Panc1 (cell line): ENCODE data around the gene DUSP3. TPM values are rescaled to one million over a fixed set of nuclear protein-coding genes. Genes with fewer than 3 reads are reported as not detected.

ENCODE experiments used
- ATAC-seq: fragments of 200-7000 bp; cut with Tn5 transposase; 2 replicates; pipeline ENCODE4 v1.9.1; 2020; ENCODE audit warnings: mild to moderate bottlenecking, moderate library complexity
- BruUV-seq: library from RNA; stranded (reverse); fragments of 400-500 nt; replicated peaks from 2 replicates; lab custom pipeline; 2021; lab: Mats Ljungman, UMichigan
- CTCF ChIA-PET: fragments of 300-600 bp; sonication (Branson Sonifier 250); formaldehyde crosslinking; loops from one replicate; lab custom pipeline; 2022; ENCODE audit warnings: antibody characterized with exemption; lab: Charles Lee
- POLR2A ChIA-PET: fragments of 300-600 bp; sonication (Branson Sonifier 250); formaldehyde crosslinking; loops from one replicate; lab custom pipeline; 2022; ENCODE audit warnings: antibody characterized with exemption; lab: Charles Lee
- DNase-seq: peaks from one replicate; pipeline ENCODE4 v3.0.0-alpha.2; 2010; ENCODE audit warnings: low read depth, low spot score
- H3K27ac ChIP-seq: 2 replicates; pipeline ENCODE4 v1.5.1; 2011; ENCODE audit warnings: mild to moderate bottlenecking, low read length, inconsistent platforms
- H3K27me3 ChIP-seq: fragments of 200-500 bp; sonication (Bioruptor generic); 2 replicates; pipeline ENCODE4 v1.6.0; 2014; ENCODE audit warnings: low read length, inconsistent platforms; ENCODE audit not compliant: control insufficient read depth, insufficient read depth
- H3K36me3 ChIP-seq: fragments of 200-500 bp; sonication (Bioruptor generic); 2 replicates; pipeline ENCODE4 v1.5.1; 2014; ENCODE audit warnings: inconsistent platforms, mild to moderate bottlenecking, low read length, moderate library complexity; ENCODE audit not compliant: control insufficient read depth, insufficient read depth
- H3K4me1 ChIP-seq: 2 replicates; pipeline ENCODE4 v1.5.1; 2011; ENCODE audit warnings: inconsistent platforms, mild to moderate bottlenecking, low read length, moderate library complexity; ENCODE audit not compliant: control insufficient read depth, insufficient read depth
- H3K4me3 ChIP-seq, 2 experiments: 2 replicates each; pipeline ENCODE4 v1.5.1; 2011 to 2012; ENCODE audit warnings: low read depth in 2 of 2, low read length in 2 of 2, mild to moderate bottlenecking in 2 of 2, inconsistent platforms in 1 of 2, moderate library complexity in 1 of 2
- H3K9me3 ChIP-seq: fragments of 200-500 bp; sonication (Bioruptor generic); 2 replicates; pipeline ENCODE4 v1.5.1; 2014; ENCODE audit warnings: low read depth, mild to moderate bottlenecking, inconsistent platforms, low read length, moderate library complexity; ENCODE audit not compliant: control insufficient read depth, insufficient read depth
- CTCF ChIP-seq: fragments of 450-650 bp; IDR thresholded peaks from 2 replicates; pipeline ENCODE4 v1.5.1; 2017; ENCODE audit warnings: mild to moderate bottlenecking
- POLR2AphosphoS5 ChIP-seq: IDR thresholded peaks from 2 replicates; pipeline ENCODE4 v1.6.1; 2012; ENCODE audit warnings: mild to moderate bottlenecking, low read depth, low read length, moderate library complexity
- REST ChIP-seq, 2 experiments: IDR thresholded peaks; 2 replicates each; pipeline ENCODE4 v1.6.1; 2011 to 2012; ENCODE audit warnings: low read depth in 2 of 2, control low read depth in 1 of 2, low read length in 1 of 2, mild to moderate bottlenecking in 1 of 2, moderate library complexity in 1 of 2; ENCODE audit not compliant: insufficient read depth in 1 of 2
- SIN3A ChIP-seq: IDR thresholded peaks from 2 replicates; pipeline ENCODE4 v1.6.1; 2012; ENCODE audit warnings: low read depth, mild to moderate bottlenecking, low read length, moderate library complexity, borderline replicate concordance; ENCODE audit not compliant: insufficient read depth
- TCF7L2 ChIP-seq: IDR thresholded peaks from 2 replicates; pipeline ENCODE4 v1.6.1; 2011; ENCODE audit warnings: mild to moderate bottlenecking, low read depth, low read length, inconsistent platforms
- in situ Hi-C: cut with HindIII; loops from 2 replicates; pipeline ENCODE4 v1.10.0; 2016; ENCODE audit warnings: low sequenced_read_pairs, low pct_unique_long_range_greater_than_20kb
- intact Hi-C: fragments of 100-400 bp; cut with micrococcal nuclease; formaldehyde crosslinking; loops from one replicate; pipeline ENCODE4 v1.10.0; 2022; ENCODE audit not compliant: unreplicated experiment
- total RNA-seq: library from RNA; stranded (reverse); gene quantifications from one replicate; pipeline ENCODE4 v1.2.1, GENCODE V29; 2021; ENCODE audit not compliant: unreplicated experiment

The DUSP3 gene
- total RNA-seq, 1 experiment from 2014 or later, result 41.6 TPM

- ChIA-PET POLR2A (no interaction called here), CTCF (no interaction called here)
- Histone ChIP-seq H3K36me3 (no peaks in the 10 kb centered on the region), H3K4me3 (no peak overlapping the region), H3K4me1 (no peaks in the 10 kb centered on the region), H3K27ac (no peak overlapping the region), H3K9me3 (no peaks in the 10 kb centered on the region), H3K27me3 (no peaks in the 10 kb centered on the region)
- intact Hi-C loops, result no loop called here
- DNase-seq (no peak), ATAC-seq (no peak)
- TF ChIP-seq POLR2AphosphoS5 (no peak), TCF7L2 (no peak), CTCF (no peak)
- in situ Hi-C loops, result no loop called here
- BruUV-seq, result no TSS peak
These were observed 35.9 kb upstream of the DUSP3 start for GRCh38 chr17:43814714-43815113.

- no peak overlapping the region for H3K4me3 ChIP-seq
- DNase-seq (no peak), ATAC-seq (no peak; the same call in 1 of the 2 replicates)
- ChIA-PET POLR2A (no interaction called here), CTCF (no interaction called here)
- no peaks in the 10 kb centered on the region for H3K4me1 ChIP-seq
- no peaks in the 10 kb centered on the region for H3K27me3 ChIP-seq
- TF ChIP-seq SIN3A, result no peak
- no peak for TF ChIP-seq POLR2AphosphoS5
- TF ChIP-seq REST (IDR thresholded peaks at IDR 0.05; ENCODE audit: insufficient read depth in 1 of 2, low read depth in 2 of 2, low read length in 1 of 2), result no peak
- TF ChIP-seq TCF7L2, result no peak
- no peak for TF ChIP-seq CTCF
- H3K9me3 ChIP-seq, result no peaks in the 10 kb centered on the region
- no TSS peak for BruUV-seq
- no peak overlapping the region for H3K27ac ChIP-seq
- intact Hi-C loops, result no loop called here
- in situ Hi-C loops, result no loop called here
- H3K36me3 ChIP-seq, result no peaks in the 10 kb centered on the region
These were observed 35.2 kb upstream of the DUSP3 start for GRCh38 chr17:43814026-43814425.

GRCh38 chr17:43813386-43813785, 34.6 kb upstream of the DUSP3 start:
- Histone ChIP-seq H3K27me3 (no peaks in the 10 kb centered on the region), H3K27ac (no peak overlapping the region), H3K4me3 (no peak overlapping the region), H3K9me3 (no peaks in the 10 kb centered on the region), H3K36me3 (no peaks in the 10 kb centered on the region), H3K4me1 (no peaks in the 10 kb centered on the region)
- no peak for ATAC-seq
- ChIA-PET POLR2A (no interaction called here), CTCF (no interaction called here)
- TF ChIP-seq POLR2AphosphoS5 (no peak), SIN3A (no peak)
- DNase-seq, result no peak
- in situ Hi-C loops, result no loop called here
- BruUV-seq, result no TSS peak
- intact Hi-C loops, result no loop called here
